ENCODE data around the gene ADGRL2.

DNA sequence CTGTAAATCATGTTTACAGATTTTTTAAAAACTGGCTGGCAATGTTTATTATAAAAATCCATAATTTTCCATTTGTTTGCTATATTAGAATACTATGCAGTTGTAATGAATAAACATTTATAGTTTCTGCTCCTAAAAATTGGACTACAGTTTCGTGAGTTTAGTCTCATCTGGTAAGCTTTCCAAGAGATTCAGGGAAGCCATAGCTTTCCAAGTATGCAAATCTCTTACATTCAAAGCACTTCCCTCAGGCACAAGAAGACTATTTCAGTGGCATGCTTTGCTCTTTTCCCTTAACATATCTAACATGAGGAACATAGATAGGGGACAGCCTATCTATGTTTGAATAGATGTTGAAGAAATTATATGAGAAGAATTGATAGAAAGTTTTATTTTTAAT lies 77.2 kb downstream of the ADGRL2 start:
- TF ChIP-seq CTCF (IDR thresholded peaks at IDR 0.05; ENCODE audit: poor library complexity, severe bottlenecking) (no peak), POLR2AphosphoS5 (IDR thresholded peaks at IDR 0.05) (no peak), EP300 (conservative IDR thresholded peaks at IDR 0.05; ENCODE audit: poor library complexity, severe bottlenecking) (no peak)

All from neural cell (in vitro differentiated cells).